ENCODE measurements around the gene SRPRA. TPM values are rescaled to one million over a fixed set of nuclear protein-coding genes. Genes with fewer than 3 reads are reported as not detected.

The SRPRA gene
- polyA plus RNA-seq, 1 donor from 2014 or later, result 24.9 TPM

DNA sequence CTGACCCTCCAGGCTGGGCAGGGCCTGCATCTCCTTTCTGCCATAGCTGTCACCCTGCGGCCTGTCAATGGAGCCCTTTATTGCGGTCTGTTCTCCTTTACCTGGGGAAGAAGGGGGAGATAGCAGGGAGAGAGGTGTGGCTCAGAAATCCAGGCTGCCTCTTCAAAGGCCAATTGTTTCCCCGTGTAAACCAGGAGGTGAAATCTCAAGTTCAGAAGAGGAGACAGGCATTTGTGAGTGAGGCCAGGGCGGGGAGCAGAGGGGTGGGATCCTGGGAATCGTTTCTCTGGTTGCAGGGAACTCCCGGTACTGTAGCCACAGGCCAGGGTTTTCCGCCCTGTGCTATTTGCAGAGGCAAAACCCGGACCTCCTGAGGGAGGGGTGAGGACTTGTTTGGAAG is 44.3 kb upstream of the SRPRA start:
- no peak overlapping the region for H3K4me3 ChIP-seq (ENCODE audit: low read length)
- TF ChIP-seq RAD21 (conservative IDR thresholded peaks at IDR 0.05) (no peak), EZH2 (IDR thresholded peaks at IDR 0.05; ENCODE audit: borderline replicate concordance, insufficient read depth, low read length, poor library complexity, severe bottlenecking) (no peak), SMC3 (conservative IDR thresholded peaks at IDR 0.05; ENCODE audit: poor library complexity) (no peak), POLR2AphosphoS5 (IDR thresholded peaks at IDR 0.05) (no peak), MXI1 (conservative IDR thresholded peaks at IDR 0.05; ENCODE audit: poor library complexity, severe bottlenecking) (no peak), REST (IDR thresholded peaks at IDR 0.05; ENCODE audit: borderline replicate concordance) (no peak), EP300 (conservative IDR thresholded peaks at IDR 0.05; ENCODE audit: poor library complexity, severe bottlenecking) (no peak), TAF1 (IDR thresholded peaks at IDR 0.05; ENCODE audit: low read depth) (no peak)
- TF ChIP-seq, protein P1, sequence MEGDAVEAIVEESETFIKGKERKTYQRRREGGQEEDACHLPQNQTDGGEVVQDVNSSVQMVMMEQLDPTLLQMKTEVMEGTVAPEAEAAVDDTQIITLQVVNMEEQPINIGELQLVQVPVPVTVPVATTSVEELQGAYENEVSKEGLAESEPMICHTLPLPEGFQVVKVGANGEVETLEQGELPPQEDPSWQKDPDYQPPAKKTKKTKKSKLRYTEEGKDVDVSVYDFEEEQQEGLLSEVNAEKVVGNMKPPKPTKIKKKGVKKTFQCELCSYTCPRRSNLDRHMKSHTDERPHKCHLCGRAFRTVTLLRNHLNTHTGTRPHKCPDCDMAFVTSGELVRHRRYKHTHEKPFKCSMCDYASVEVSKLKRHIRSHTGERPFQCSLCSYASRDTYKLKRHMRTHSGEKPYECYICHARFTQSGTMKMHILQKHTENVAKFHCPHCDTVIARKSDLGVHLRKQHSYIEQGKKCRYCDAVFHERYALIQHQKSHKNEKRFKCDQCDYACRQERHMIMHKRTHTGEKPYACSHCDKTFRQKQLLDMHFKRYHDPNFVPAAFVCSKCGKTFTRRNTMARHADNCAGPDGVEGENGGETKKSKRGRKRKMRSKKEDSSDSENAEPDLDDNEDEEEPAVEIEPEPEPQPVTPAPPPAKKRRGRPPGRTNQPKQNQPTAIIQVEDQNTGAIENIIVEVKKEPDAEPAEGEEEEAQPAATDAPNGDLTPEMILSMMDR (IDR thresholded peaks at IDR 0.05; ENCODE audit: poor library complexity, severe bottlenecking), result no peak
- no peak overlapping the region for H3K27ac ChIP-seq (ENCODE audit: low read length)
- no peaks in the 10 kb centered on the region for H4K20me1 ChIP-seq (ENCODE audit: insufficient read depth)
- H2AFZ ChIP-seq (ENCODE audit: low read depth, low read length), result no peak overlapping the region
- H3K4me2 ChIP-seq (ENCODE audit: low read length), result no peak overlapping the region
- H3K27me3 ChIP-seq (ENCODE audit: insufficient read depth, low read depth, low read length), result no peaks in the 10 kb centered on the region
- H3K9me2 ChIP-seq (ENCODE audit: insufficient read depth, low read length), result no peaks in the 10 kb centered on the region
- H3K79me2 ChIP-seq (replicated peaks; ENCODE audit: insufficient read depth, low read length), result no peaks in the 10 kb centered on the region
- H3K9ac ChIP-seq (ENCODE audit: low read length), result no peak overlapping the region
- no peaks in the 10 kb centered on the region for H3K9me3 ChIP-seq (ENCODE audit: low read length)
- no peaks in the 10 kb centered on the region for H3K36me3 ChIP-seq (ENCODE audit: insufficient read depth, low read length)
- no peaks in the 10 kb centered on the region for H3F3A ChIP-seq (ENCODE audit: insufficient read depth, low read length, poor library complexity, severe bottlenecking)

DNA sequence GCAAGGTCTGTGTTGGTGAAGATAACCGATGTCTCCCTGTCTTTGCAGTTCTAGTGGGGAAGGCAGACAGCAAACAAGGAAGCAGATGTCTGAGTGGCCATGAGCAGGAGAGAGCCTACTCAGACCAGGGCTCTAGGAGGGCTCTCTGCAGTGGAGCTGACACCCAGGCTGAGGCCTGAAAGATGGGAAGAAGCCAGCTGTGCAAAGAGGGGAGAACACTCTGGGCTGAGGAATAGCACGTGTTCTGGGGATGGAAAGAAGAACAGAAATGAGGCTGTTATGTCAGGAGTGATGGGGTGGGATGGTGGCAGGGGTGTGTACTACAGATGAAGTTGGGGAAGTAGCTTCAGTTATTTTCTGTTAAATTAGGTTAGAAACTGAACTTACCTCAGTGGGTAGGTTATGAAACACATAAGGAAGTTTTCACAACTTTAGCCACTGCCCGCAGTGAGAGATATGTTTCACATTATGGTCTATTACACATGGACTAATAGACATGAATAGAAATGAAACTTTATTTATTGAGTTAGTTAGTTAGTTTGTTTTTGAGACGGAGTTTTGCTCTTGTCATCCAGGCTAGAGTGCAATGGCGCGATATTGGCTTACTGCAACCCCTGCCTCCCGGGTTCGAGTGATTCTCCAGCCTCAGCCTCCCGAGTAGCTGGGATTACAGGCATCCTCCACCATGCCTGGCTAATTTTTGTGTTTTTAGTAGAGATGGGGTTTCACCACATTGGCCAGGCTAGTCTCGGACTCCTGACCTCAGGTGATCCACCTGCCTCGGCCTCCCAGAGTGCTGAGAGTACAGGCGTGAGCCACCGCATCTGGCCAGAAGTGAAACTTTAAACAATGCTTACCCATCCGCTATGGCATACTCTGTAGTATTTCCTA is 43.0 kb upstream of the SRPRA start:
- Histone ChIP-seq H4K20me1 (ENCODE audit: insufficient read depth) (no peaks in the 10 kb centered on the region), H3K9ac (ENCODE audit: low read length) (no peak overlapping the region), H3K27me3 (ENCODE audit: insufficient read depth, low read depth, low read length) (no peaks in the 10 kb centered on the region), H3F3A (ENCODE audit: insufficient read depth, low read length, poor library complexity, severe bottlenecking) (no peaks in the 10 kb centered on the region), H3K27ac (ENCODE audit: low read length) (no peak overlapping the region), H3K36me3 (ENCODE audit: insufficient read depth, low read length) (no peaks in the 10 kb centered on the region), H3K79me2 (replicated peaks; ENCODE audit: insufficient read depth, low read length) (no peaks in the 10 kb centered on the region), H3K9me2 (ENCODE audit: insufficient read depth, low read length) (no peaks in the 10 kb centered on the region), H3K4me2 (ENCODE audit: low read length) (no peak overlapping the region), H2AFZ (ENCODE audit: low read depth, low read length) (no peak overlapping the region), H3K4me3 (ENCODE audit: low read length) (no peak overlapping the region), H3K9me3 (ENCODE audit: low read length) (no peaks in the 10 kb centered on the region)
- TF ChIP-seq SMC3 (conservative IDR thresholded peaks at IDR 0.05; ENCODE audit: poor library complexity) (no peak), POLR2AphosphoS5 (IDR thresholded peaks at IDR 0.05) (no peak), RAD21 (conservative IDR thresholded peaks at IDR 0.05) (no peak), MXI1 (conservative IDR thresholded peaks at IDR 0.05; ENCODE audit: poor library complexity, severe bottlenecking) (no peak), REST (IDR thresholded peaks at IDR 0.05; ENCODE audit: borderline replicate concordance) (no peak), EP300 (conservative IDR thresholded peaks at IDR 0.05; ENCODE audit: poor library complexity, severe bottlenecking) (no peak)
